GM23338 (cell line): Measurements from ENCODE around the gene ATAD1.

Experiments
- CREB1 ChIP-seq: fragments of 250-450 bp; sonication (Bioruptor Pico); IDR thresholded peaks from 2 replicates; pipeline ENCODE4 v1.5.0; 2020; ENCODE audit warnings: low read depth, mild to moderate bottlenecking, moderate library complexity
- CTCF ChIP-seq, 2 experiments: fragments of 200-600 bp in 1 of 2; sonication (generic) in 1 of 2; conservative IDR thresholded peaks; 2 replicates each; pipeline versions ENCODE4 v1.5.1 to v1.6.1; 2016 to 2017; ENCODE audit warnings: antibody characterized with exemption in 2 of 2, low read depth in 2 of 2, mild to moderate bottlenecking in 2 of 2, moderate library complexity in 1 of 2
- EZH2 ChIP-seq: fragments of 200-600 bp; sonication (generic); IDR thresholded peaks from one replicate; pipeline ENCODE4 v1.8.0; 2017; ENCODE audit warnings: antibody characterized with exemption, mild to moderate bottlenecking, low read depth; ENCODE audit not compliant: unreplicated experiment
- EZH2phosphoT487 ChIP-seq: fragments of 200-600 bp; sonication (generic); IDR thresholded peaks from one replicate; pipeline ENCODE4 v1.8.1; 2018; ENCODE audit warnings: antibody characterized with exemption; ENCODE audit not compliant: unreplicated experiment
- JUNB ChIP-seq: IDR thresholded peaks from one replicate; pipeline ENCODE4 v1.6.1; 2016; ENCODE audit warnings: antibody characterized with exemption; ENCODE audit not compliant: unreplicated experiment
- NANOG ChIP-seq: IDR thresholded peaks from 2 replicates; pipeline ENCODE4 v1.6.1; 2016; ENCODE audit warnings: antibody characterized with exemption, borderline replicate concordance
- POLR2AphosphoS5 ChIP-seq: IDR thresholded peaks from 2 replicates; pipeline ENCODE4 v1.6.1; 2016; ENCODE audit warnings: antibody characterized with exemption, low read depth
- REST ChIP-seq: IDR thresholded peaks from one replicate; pipeline ENCODE4 v1.6.1; 2018; ENCODE audit warnings: antibody characterized with exemption; ENCODE audit not compliant: unreplicated experiment
- STAT1 ChIP-seq: IDR thresholded peaks from one replicate; pipeline ENCODE4 v1.6.1; 2016; ENCODE audit warnings: antibody characterized with exemption; ENCODE audit not compliant: unreplicated experiment
- ZNF331 ChIP-seq: fragments of 250-450 bp; sonication (Bioruptor Pico); IDR thresholded peaks from 2 replicates; pipeline ENCODE4 v1.5.0; 2020; ENCODE audit warnings: low read depth, mild to moderate bottlenecking, moderate library complexity
- TF ChIP-seq, protein P1 (sequence below): IDR thresholded peaks from 2 replicates; pipeline ENCODE4 v1.6.1; 2016; ENCODE audit warnings: antibody characterized with exemption
- TF ChIP-seq, protein P2 (sequence below): fragments of 250-450 bp; sonication (Bioruptor Pico); IDR thresholded peaks from 2 replicates; pipeline ENCODE4 v1.5.0; 2020; ENCODE audit warnings: mild to moderate bottlenecking, moderate library complexity

DNA sequence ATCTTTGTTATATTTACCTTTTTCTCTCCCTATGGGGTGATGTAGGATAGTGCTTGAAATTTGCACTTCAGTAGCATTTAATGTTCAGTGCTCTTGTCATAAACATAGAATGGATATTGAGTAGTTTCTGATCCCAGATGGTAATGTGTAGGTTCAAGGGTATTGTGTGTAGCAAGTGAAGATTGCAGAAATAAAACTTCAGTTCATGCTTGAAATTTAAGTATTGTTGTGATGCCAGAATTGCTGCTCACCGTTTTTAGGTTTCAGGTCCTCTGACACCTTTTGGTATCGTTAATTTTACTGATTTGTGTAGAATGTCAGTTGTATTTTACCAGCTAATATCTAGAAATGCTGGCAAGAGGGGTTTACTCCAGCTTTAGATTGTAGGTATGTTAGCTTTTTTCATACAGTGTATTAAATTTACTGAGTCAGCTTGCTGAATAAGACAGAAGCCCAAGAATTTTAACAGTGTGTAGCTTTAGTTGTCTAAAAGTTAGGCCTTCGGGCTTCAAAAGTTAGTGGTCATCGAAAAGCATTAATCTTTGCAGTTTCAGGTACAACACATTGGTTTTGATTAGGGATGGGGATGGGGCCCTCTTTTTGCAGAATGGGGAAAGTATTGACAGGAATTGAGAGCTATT is 47.3 kb upstream of the ATAD1 start:
- TF ChIP-seq, protein P1, sequence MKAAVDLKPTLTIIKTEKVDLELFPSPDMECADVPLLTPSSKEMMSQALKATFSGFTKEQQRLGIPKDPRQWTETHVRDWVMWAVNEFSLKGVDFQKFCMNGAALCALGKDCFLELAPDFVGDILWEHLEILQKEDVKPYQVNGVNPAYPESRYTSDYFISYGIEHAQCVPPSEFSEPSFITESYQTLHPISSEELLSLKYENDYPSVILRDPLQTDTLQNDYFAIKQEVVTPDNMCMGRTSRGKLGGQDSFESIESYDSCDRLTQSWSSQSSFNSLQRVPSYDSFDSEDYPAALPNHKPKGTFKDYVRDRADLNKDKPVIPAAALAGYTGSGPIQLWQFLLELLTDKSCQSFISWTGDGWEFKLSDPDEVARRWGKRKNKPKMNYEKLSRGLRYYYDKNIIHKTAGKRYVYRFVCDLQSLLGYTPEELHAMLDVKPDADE: no peak
- TF ChIP-seq CTCF (conservative IDR thresholded peaks at IDR 0.05; ENCODE audit: low read depth in 2 of 2): no peak
- TF ChIP-seq POLR2AphosphoS5: no peak
- TF ChIP-seq NANOG: no peak
- TF ChIP-seq EZH2: no peak
- TF ChIP-seq CREB1: no peak
- no peak for TF ChIP-seq REST
- no peak for TF ChIP-seq EZH2phosphoT487
- TF ChIP-seq ZNF331 (CRISPR knock-in tag): no peak
- TF ChIP-seq JUNB: no peak
- no peak for TF ChIP-seq STAT1
- TF ChIP-seq, protein P2, sequence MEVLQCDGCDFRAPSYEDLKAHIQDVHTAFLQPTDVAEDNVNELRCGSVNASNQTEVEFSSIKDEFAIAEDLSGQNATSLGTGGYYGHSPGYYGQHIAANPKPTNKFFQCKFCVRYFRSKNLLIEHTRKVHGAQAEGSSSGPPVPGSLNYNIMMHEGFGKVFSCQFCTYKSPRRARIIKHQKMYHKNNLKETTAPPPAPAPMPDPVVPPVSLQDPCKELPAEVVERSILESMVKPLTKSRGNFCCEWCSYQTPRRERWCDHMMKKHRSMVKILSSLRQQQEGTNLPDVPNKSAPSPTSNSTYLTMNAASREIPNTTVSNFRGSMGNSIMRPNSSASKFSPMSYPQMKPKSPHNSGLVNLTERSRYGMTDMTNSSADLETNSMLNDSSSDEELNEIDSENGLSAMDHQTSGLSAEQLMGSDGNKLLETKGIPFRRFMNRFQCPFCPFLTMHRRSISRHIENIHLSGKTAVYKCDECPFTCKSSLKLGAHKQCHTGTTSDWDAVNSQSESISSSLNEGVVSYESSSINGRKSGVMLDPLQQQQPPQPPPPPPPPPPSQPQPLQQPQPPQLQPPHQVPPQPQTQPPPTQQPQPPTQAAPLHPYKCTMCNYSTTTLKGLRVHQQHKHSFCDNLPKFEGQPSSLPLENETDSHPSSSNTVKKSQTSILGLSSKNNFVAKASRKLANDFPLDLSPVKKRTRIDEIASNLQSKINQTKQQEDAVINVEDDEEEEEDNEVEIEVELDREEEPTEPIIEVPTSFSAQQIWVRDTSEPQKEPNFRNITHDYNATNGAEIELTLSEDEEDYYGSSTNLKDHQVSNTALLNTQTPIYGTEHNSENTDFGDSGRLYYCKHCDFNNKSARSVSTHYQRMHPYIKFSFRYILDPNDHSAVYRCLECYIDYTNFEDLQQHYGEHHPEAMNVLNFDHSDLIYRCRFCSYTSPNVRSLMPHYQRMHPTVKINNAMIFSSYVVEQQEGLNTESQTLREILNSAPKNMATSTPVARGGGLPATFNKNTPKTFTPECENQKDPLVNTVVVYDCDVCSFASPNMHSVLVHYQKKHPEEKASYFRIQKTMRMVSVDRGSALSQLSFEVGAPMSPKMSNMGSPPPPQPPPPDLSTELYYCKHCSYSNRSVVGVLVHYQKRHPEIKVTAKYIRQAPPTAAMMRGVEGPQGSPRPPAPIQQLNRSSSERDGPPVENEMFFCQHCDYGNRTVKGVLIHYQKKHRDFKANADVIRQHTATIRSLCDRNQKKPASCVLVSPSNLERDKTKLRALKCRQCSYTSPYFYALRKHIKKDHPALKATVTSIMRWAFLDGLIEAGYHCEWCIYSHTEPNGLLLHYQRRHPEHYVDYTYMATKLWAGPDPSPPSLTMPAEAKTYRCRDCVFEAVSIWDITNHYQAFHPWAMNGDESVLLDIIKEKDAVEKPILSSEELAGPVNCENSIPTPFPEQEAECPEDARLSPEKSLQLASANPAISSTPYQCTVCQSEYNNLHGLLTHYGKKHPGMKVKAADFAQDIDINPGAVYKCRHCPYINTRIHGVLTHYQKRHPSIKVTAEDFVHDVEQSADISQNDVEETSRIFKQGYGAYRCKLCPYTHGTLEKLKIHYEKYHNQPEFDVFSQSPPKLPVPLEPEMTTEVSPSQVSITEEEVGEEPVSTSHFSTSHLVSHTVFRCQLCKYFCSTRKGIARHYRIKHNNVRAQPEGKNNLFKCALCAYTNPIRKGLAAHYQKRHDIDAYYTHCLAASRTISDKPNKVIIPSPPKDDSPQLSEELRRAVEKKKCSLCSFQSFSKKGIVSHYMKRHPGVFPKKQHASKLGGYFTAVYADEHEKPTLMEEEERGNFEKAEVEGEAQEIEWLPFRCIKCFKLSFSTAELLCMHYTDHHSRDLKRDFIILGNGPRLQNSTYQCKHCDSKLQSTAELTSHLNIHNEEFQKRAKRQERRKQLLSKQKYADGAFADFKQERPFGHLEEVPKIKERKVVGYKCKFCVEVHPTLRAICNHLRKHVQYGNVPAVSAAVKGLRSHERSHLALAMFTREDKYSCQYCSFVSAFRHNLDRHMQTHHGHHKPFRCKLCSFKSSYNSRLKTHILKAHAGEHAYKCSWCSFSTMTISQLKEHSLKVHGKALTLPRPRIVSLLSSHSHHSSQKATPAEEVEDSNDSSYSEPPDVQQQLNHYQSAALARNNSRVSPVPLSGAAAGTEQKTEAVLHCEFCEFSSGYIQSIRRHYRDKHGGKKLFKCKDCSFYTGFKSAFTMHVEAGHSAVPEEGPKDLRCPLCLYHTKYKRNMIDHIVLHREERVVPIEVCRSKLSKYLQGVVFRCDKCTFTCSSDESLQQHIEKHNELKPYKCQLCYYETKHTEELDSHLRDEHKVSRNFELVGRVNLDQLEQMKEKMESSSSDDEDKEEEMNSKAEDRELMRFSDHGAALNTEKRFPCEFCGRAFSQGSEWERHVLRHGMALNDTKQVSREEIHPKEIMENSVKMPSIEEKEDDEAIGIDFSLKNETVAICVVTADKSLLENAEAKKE (CRISPR knock-in tag): no peak
